GM21447 (cell line): Measurements from ENCODE around the gene DDIT4.

Source experiments
- ATAC-seq: cut with Tn5 transposase; IDR thresholded peaks from one replicate; pipeline ENCODE4 v1.9.1; 2021; ENCODE audit not compliant: unreplicated experiment

Gene DDIT4

GRCh38 chr10:72315054-72315453 is 41.3 kb downstream of the DDIT4 start:
- ATAC-seq, result no peak

- ATAC-seq, result no peak
Measured at GRCh38 chr10:72315611-72316385, 42.1 kb downstream of the DDIT4 start.

- no peak for ATAC-seq
Measured at GRCh38 chr10:72316386-72316700, 42.6 kb downstream of the DDIT4 start.

- no peak for ATAC-seq
Measured at GRCh38 chr10:72316748-72317435, 43.2 kb downstream of the DDIT4 start.

DNA sequence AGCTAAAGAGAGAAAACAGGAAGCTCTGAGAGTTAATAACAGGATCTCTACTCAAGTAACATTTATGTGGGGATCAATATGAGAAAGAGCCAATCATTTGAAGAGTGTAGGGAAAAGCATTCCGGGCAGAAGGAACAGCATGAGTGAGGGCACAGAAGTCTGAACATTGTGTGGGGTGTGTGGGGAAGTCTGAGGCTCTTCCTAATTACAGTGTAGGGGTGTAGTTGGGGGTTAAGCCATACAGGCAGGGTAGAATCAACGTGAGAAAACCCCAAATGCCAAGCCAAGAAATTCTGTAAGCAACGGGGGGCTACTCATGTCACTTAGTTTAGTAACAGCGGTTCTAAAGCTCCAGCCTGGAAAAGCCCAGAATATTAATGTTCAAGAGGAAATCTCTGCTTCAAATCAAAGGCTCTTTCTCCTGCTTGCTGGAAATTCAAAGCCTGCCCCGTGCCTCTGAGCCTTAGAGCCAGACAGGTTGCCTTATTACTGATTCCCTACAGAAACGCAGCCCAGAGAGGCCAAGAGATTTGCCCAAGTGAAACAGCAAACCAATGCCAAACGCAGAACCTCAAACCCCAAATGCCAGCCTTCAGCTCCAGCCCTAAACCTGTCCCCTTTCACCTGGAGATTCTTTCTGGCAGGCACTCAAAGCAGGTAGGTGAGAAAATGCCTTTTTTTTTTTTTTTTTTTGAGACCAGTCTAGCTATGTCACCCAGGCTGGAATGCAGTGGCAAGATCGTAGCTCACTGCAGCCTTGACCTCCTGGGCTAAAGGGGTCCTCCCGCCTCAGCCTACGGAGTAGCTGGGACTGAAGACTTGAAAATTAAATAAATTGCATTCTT is 44.9 kb downstream of the DDIT4 start:
- ATAC-seq, result no peak

- peak; percentile 39 for ATAC-seq
Measured at GRCh38 chr10:72319416-72320254, 45.9 kb downstream of the DDIT4 start.

DNA sequence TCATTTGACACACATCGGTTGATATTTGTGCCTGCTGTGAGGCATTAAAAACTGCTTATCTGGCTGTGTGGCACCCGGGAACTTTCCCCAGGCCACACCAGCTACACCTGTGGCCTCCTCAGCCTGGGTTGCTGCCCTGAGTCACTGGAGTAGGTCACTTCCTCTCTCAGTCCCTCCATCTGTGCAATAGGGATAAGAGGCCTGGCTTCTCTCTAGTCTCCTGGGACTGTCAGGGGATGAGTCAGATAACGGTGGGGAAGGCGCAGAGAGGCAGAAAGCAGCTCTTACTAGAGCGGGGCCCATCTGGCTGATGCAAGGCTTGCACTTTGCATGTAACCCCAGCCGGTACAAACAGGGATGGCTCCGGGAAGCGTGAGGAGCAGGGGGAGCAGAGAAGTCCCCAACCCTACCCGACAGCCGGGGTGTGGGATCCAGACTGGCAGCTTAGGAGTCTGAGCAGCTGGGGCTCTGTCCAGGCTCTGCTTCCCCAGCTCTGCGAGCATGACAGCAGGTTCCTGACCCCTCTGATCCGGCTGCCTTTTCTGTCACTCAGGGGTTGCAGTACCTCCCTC is 47.0 kb downstream of the DDIT4 start:
- peak; percentile 62 for ATAC-seq

GRCh38 chr10:72321248-72322029 is 47.7 kb downstream of the DDIT4 start:
- no peak for ATAC-seq

GRCh38 chr10:72322030-72322279 is 48.2 kb downstream of the DDIT4 start:
- ATAC-seq, result no peak

- no peak for ATAC-seq
Measured at GRCh38 chr10:72322280-72323058, 48.7 kb downstream of the DDIT4 start.

DNA sequence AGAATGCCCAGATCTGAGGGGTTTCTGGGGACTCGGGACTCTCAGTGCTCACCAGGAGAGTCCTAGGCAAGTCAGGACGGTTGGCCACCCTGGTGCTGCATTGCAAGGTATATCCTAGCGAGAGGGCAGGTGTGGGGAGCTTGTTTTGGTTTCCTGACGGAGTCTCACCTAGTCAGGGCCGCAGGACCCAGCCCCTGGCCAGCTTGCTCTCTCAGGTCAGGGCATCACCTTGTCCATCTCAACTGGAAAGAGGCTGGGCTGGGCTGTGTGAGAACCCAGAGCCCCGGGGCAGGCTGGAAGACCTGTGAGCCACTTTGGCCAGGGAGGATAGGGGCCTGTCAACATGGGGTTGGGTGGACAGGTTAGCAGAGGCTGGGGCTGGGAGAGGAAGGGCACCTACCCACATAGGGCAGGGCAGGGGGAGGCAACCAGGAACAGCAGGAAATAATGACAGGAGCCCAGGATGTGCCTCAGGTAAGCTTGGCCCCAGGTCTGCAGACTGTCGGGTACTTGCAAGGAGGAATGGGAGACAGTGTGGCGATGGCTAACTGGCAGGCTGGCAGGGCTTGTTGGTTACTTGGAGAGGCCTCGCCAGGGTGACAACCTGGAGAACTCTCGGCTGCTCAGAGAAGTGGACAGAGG is 49.5 kb downstream of the DDIT4 start:
- no peak for ATAC-seq

DNA sequence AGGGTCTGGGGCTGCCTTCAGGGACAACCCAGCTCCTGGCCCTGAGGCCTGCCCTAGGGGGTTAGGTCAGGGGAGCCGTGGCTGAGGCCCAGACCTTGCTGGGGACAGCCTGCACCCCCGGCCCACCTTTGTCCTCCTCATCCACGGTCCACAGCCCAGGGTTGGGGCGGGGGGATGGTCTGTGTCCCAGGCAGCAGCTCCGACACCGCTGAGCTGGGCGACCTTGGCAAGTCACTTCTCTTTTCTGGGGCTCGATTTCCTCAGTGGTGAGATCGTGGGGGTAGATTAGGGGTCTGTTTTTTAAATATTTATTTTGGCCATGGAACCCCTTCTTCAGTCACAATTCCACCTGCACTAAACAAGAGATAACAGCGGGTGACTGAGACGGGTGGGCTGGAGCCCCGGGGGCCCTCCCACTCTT is 50.1 kb downstream of the DDIT4 start:
- no peak for ATAC-seq
